Neural cell (in vitro differentiated cells): ENCODE data around the gene CPVL.

Source experiments
- CTCF ChIP-seq: fragments of 450-650 bp; IDR thresholded peaks from 2 replicates; pipeline ENCODE4 v1.5.1; 2014; ENCODE audit warnings: antibody characterized with exemption, mild to moderate bottlenecking, moderate library complexity; ENCODE audit not compliant: poor library complexity, severe bottlenecking
- EP300 ChIP-seq: fragments of 450-650 bp; conservative IDR thresholded peaks from 2 replicates; pipeline ENCODE4 v1.6.1; 2014; ENCODE audit warnings: antibody characterized with exemption, mild to moderate bottlenecking, moderate library complexity; ENCODE audit not compliant: poor library complexity, severe bottlenecking
- EZH2 ChIP-seq: fragments of 200-600, 300-800 bp; shearing (Covaris generic), sonication (generic); IDR thresholded peaks from 2 replicates; pipeline ENCODE4 v1.6.1; 2014; ENCODE audit warnings: antibody characterized with exemption, low read length, borderline replicate concordance, mild to moderate bottlenecking; ENCODE audit not compliant: insufficient read depth, poor library complexity, severe bottlenecking
- MXI1 ChIP-seq: fragments of 450-650 bp; conservative IDR thresholded peaks from 2 replicates; pipeline ENCODE4 v1.6.1; 2014; ENCODE audit warnings: antibody characterized with exemption, mild to moderate bottlenecking; ENCODE audit not compliant: poor library complexity, severe bottlenecking
- POLR2AphosphoS5 ChIP-seq: IDR thresholded peaks from 2 replicates; pipeline ENCODE4 v1.6.1; 2012
- RAD21 ChIP-seq: fragments of 450-650 bp; conservative IDR thresholded peaks from 2 replicates; pipeline ENCODE4 v1.6.1; 2014; ENCODE audit warnings: antibody characterized with exemption, mild to moderate bottlenecking, moderate library complexity
- REST ChIP-seq: IDR thresholded peaks from 2 replicates; pipeline ENCODE4 v1.6.1; 2012; ENCODE audit warnings: borderline replicate concordance
- SMC3 ChIP-seq: fragments of 450-650 bp; conservative IDR thresholded peaks from 2 replicates; pipeline ENCODE4 v1.6.1; 2014; ENCODE audit warnings: antibody characterized with exemption, mild to moderate bottlenecking, moderate library complexity; ENCODE audit not compliant: poor library complexity
- TAF1 ChIP-seq: IDR thresholded peaks from 2 replicates; pipeline ENCODE4 v1.6.1; 2012; ENCODE audit warnings: low read depth

- TF ChIP-seq CTCF (peak; percentile 27), EP300 (no peak), RAD21 (no peak), POLR2AphosphoS5 (no peak), TAF1 (no peak), EZH2 (peak; percentile 25), MXI1 (no peak), REST (no peak), SMC3 (no peak)
These were observed 188.5 kb downstream of the CPVL start for GRCh38 chr7:28957751-28958234.
